Stimulated activated CD4-positive, alpha-beta T cell treated with anti-CD3 and anti-CD28 coated beads, Interleukin-1b, Interleukin-23, amount 100 ng/mL, for 4 hours (primary cell): ENCODE results near the gene INSL6.
"Not testable (repeated sequence)": the region's sequence is repeated elsewhere in the genome, so short reads cannot be mapped to it uniquely, and the experiment has no call there.

Source experiments
- DNase-seq, 2 donors: peaks; one replicate each; pipeline ENCODE4 v3.0.0-alpha.2; 2020; ENCODE audit warnings: low read depth in 2 of 2

INSL6 gene

GRCh38 chr9:5185220-5185840 lies at the start of gene INSL6:
Gene INSL6 (minus strand): TSS chr9:5185639. CDS start chr9:5185602, 37 bp downstream.
- no peak for DNase-seq

- no peak for DNase-seq
Measured at GRCh38 chr9:5231212-5231611, 45.8 kb upstream of the INSL6 start, which contains the start of gene INSL4. Gene INSL4 (plus strand): TSS chr9:5231419. CDS start chr9:5231524, 105 bp downstream.

GRCh38 chr9:5230554-5230953 lies 45.1 kb upstream of the INSL6 start:
- no peak for DNase-seq

GRCh38 chr9:5205071-5205470 lies 19.6 kb upstream of the INSL6 start:
- DNase-seq, result no peak

- DNase-seq, result no peak
Measured at GRCh38 chr9:5195463-5195862, 10.0 kb upstream of the INSL6 start.

- DNase-seq, result no peak
Measured at GRCh38 chr9:5193345-5193744, 7.9 kb upstream of the INSL6 start.

GRCh38 chr9:5191985-5192384 lies 6.5 kb upstream of the INSL6 start:
- DNase-seq, result no peak

GRCh38 chr9:5188060-5188984 lies 2.9 kb upstream of the INSL6 start:
- DNase-seq, result no peak

GRCh38 chr9:5186416-5187169 lies 1.2 kb upstream of the INSL6 start:
- DNase-seq, result peak; percentile 16 to 43

- no peak for DNase-seq
Measured at GRCh38 chr9:5184776-5185175, 663 bp downstream of the INSL6 start.

GRCh38 chr9:5180631-5181030 lies 4.8 kb downstream of the INSL6 start:
- DNase-seq, result not testable (repeated sequence)

GRCh38 chr9:5178126-5178805 lies 7.2 kb downstream of the INSL6 start:
- DNase-seq, result no peak

GRCh38 chr9:5146241-5146640 lies 39.2 kb downstream of the INSL6 start:
- DNase-seq, result no peak

GRCh38 chr9:5144217-5144616 lies 41.2 kb downstream of the INSL6 start:
- DNase-seq, result no peak

GRCh38 chr9:5140151-5140550 lies 45.3 kb downstream of the INSL6 start:
- no peak for DNase-seq

- no peak for DNase-seq
Measured at GRCh38 chr9:5122516-5122915, 62.9 kb downstream of the INSL6 start.

GRCh38 chr9:5122116-5122515 lies 63.3 kb downstream of the INSL6 start:
- no peak for DNase-seq

GRCh38 chr9:5113994-5114748 lies 71.3 kb downstream of the INSL6 start:
- DNase-seq, result no peak
